Measurements from ENCODE around the gene ADCY2.

DNA sequence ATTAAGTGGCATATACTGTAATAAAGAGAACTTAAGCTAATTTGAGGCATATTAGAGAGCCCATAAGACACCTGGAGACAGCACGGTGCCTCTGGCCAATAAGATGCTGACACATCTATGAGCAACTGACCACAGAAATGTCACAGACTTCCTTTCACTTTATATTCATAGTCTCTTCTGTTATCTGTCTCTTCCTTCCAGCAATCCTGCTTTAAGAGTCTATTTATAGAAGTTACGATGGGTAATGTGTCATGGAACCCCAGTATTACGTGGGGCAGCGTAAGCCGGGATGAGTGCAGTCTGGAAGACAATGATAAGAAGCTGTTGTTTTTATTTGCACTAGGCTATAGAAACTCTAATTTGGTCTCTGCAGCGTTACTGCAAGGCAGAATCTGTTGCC, 318.2 kb downstream of the ADCY2 start:
- TF ChIP-seq ZNF24 (tag by site-specific recombination; IDR thresholded peaks at IDR 0.05) = no peak
- TF ChIP-seq, protein P1, sequence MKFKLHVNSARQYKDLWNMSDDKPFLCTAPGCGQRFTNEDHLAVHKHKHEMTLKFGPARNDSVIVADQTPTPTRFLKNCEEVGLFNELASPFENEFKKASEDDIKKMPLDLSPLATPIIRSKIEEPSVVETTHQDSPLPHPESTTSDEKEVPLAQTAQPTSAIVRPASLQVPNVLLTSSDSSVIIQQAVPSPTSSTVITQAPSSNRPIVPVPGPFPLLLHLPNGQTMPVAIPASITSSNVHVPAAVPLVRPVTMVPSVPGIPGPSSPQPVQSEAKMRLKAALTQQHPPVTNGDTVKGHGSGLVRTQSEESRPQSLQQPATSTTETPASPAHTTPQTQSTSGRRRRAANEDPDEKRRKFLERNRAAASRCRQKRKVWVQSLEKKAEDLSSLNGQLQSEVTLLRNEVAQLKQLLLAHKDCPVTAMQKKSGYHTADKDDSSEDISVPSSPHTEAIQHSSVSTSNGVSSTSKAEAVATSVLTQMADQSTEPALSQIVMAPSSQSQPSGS (tag by site-specific recombination; IDR thresholded peaks at IDR 0.05; ENCODE audit: low read depth) = no peak
- no peak for TF ChIP-seq MYNN (tag by site-specific recombination; IDR thresholded peaks at IDR 0.05; ENCODE audit: borderline replicate concordance)
- no peak for TF ChIP-seq ZNF221 (tag by site-specific recombination; IDR thresholded peaks at IDR 0.05; ENCODE audit: borderline replicate concordance)
- TF ChIP-seq ZNF341 (tag by site-specific recombination; IDR thresholded peaks at IDR 0.05; ENCODE audit: low read depth) = no peak
- no peak for TF ChIP-seq ZNF174 (tag by site-specific recombination; IDR thresholded peaks at IDR 0.05)
- TF ChIP-seq, protein P2, sequence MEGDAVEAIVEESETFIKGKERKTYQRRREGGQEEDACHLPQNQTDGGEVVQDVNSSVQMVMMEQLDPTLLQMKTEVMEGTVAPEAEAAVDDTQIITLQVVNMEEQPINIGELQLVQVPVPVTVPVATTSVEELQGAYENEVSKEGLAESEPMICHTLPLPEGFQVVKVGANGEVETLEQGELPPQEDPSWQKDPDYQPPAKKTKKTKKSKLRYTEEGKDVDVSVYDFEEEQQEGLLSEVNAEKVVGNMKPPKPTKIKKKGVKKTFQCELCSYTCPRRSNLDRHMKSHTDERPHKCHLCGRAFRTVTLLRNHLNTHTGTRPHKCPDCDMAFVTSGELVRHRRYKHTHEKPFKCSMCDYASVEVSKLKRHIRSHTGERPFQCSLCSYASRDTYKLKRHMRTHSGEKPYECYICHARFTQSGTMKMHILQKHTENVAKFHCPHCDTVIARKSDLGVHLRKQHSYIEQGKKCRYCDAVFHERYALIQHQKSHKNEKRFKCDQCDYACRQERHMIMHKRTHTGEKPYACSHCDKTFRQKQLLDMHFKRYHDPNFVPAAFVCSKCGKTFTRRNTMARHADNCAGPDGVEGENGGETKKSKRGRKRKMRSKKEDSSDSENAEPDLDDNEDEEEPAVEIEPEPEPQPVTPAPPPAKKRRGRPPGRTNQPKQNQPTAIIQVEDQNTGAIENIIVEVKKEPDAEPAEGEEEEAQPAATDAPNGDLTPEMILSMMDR (tag by site-specific recombination; IDR thresholded peaks at IDR 0.05) = no peak
- TF ChIP-seq, protein P3, sequence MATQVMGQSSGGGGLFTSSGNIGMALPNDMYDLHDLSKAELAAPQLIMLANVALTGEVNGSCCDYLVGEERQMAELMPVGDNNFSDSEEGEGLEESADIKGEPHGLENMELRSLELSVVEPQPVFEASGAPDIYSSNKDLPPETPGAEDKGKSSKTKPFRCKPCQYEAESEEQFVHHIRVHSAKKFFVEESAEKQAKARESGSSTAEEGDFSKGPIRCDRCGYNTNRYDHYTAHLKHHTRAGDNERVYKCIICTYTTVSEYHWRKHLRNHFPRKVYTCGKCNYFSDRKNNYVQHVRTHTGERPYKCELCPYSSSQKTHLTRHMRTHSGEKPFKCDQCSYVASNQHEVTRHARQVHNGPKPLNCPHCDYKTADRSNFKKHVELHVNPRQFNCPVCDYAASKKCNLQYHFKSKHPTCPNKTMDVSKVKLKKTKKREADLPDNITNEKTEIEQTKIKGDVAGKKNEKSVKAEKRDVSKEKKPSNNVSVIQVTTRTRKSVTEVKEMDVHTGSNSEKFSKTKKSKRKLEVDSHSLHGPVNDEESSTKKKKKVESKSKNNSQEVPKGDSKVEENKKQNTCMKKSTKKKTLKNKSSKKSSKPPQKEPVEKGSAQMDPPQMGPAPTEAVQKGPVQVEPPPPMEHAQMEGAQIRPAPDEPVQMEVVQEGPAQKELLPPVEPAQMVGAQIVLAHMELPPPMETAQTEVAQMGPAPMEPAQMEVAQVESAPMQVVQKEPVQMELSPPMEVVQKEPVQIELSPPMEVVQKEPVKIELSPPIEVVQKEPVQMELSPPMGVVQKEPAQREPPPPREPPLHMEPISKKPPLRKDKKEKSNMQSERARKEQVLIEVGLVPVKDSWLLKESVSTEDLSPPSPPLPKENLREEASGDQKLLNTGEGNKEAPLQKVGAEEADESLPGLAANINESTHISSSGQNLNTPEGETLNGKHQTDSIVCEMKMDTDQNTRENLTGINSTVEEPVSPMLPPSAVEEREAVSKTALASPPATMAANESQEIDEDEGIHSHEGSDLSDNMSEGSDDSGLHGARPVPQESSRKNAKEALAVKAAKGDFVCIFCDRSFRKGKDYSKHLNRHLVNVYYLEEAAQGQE (tag by site-specific recombination; IDR thresholded peaks at IDR 0.05) = no peak
- no peak for TF ChIP-seq ZNF175 (tag by site-specific recombination; IDR thresholded peaks at IDR 0.05)
- TF ChIP-seq RBAK (tag by site-specific recombination; IDR thresholded peaks at IDR 0.05) = no peak
- TF ChIP-seq, protein P4, sequence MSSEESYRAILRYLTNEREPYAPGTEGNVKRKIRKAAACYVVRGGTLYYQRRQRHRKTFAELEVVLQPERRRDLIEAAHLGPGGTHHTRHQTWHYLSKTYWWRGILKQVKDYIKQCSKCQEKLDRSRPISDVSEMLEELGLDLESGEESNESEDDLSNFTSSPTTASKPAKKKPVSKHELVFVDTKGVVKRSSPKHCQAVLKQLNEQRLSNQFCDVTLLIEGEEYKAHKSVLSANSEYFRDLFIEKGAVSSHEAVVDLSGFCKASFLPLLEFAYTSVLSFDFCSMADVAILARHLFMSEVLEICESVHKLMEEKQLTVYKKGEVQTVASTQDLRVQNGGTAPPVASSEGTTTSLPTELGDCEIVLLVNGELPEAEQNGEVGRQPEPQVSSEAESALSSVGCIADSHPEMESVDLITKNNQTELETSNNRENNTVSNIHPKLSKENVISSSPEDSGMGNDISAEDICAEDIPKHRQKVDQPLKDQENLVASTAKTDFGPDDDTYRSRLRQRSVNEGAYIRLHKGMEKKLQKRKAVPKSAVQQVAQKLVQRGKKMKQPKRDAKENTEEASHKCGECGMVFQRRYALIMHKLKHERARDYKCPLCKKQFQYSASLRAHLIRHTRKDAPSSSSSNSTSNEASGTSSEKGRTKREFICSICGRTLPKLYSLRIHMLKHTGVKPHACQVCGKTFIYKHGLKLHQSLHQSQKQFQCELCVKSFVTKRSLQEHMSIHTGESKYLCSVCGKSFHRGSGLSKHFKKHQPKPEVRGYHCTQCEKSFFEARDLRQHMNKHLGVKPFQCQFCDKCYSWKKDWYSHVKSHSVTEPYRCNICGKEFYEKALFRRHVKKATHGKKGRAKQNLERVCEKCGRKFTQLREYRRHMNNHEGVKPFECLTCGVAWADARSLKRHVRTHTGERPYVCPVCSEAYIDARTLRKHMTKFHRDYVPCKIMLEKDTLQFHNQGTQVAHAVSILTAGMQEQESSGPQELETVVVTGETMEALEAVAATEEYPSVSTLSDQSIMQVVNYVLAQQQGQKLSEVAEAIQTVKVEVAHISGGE (tag by site-specific recombination; conservative IDR thresholded peaks at IDR 0.05; ENCODE audit: low read depth) = no peak

All from HEK293 (cell line).